Cortex of kidney (tissue), 1 donor: ENCODE measurements around the gene LRMDA.

ENCODE experiments used
- DNase-seq: peaks from one replicate; lab custom pipeline; 2025; lab: John Stamatoyannopoulos, UW

LRMDA gene

GRCh38 chr10:75999515-76000209, 568.2 kb downstream of the LRMDA start:
- DNase-seq: no peak

- DNase-seq: no peak
Measured at GRCh38 chr10:76000550-76000949, 569.1 kb downstream of the LRMDA start.

- no peak for DNase-seq
Measured at GRCh38 chr10:76001019-76001418, 569.6 kb downstream of the LRMDA start.

GRCh38 chr10:76001461-76001860, 570.0 kb downstream of the LRMDA start:
- DNase-seq: no peak

- no peak for DNase-seq
Measured at GRCh38 chr10:76002262-76002854, 570.9 kb downstream of the LRMDA start.

- no peak for DNase-seq
Measured at GRCh38 chr10:76007667-76008181, 576.3 kb downstream of the LRMDA start.

- DNase-seq: no peak
Measured at GRCh38 chr10:76009531-76009930, 578.1 kb downstream of the LRMDA start.

GRCh38 chr10:76010703-76011102, 579.3 kb downstream of the LRMDA start:
- no peak for DNase-seq

- DNase-seq: no peak
Measured at GRCh38 chr10:76012716-76013327, 581.4 kb downstream of the LRMDA start.

- DNase-seq: no peak
Measured at GRCh38 chr10:76015245-76015644, 583.8 kb downstream of the LRMDA start.

GRCh38 chr10:76017026-76017732, 585.8 kb downstream of the LRMDA start:
- no peak for DNase-seq

- DNase-seq: no peak
Measured at GRCh38 chr10:76017733-76018433, 586.5 kb downstream of the LRMDA start.

GRCh38 chr10:76020630-76021029, 589.2 kb downstream of the LRMDA start:
- DNase-seq: no peak

- DNase-seq: no peak
Measured at GRCh38 chr10:76021398-76021797, 590.0 kb downstream of the LRMDA start.

GRCh38 chr10:76022366-76022765, 590.9 kb downstream of the LRMDA start:
- DNase-seq: no peak

- no peak for DNase-seq
Measured at GRCh38 chr10:76023007-76023406, 591.6 kb downstream of the LRMDA start.

- no peak for DNase-seq
Measured at GRCh38 chr10:76024460-76025123, 593.2 kb downstream of the LRMDA start.

- DNase-seq: no peak
Measured at GRCh38 chr10:76025124-76025477, 593.7 kb downstream of the LRMDA start.

GRCh38 chr10:76026176-76026771, 594.9 kb downstream of the LRMDA start:
- no peak for DNase-seq

GRCh38 chr10:76026905-76027304, 595.5 kb downstream of the LRMDA start:
- DNase-seq: no peak

- DNase-seq: no peak
Measured at GRCh38 chr10:76029782-76030181, 598.4 kb downstream of the LRMDA start.
